Endothelial cell of umbilical vein (primary cell): ENCODE data around the gene HIRA.

Source experiments
- FOS ChIP-seq: IDR thresholded peaks from 2 replicates; pipeline ENCODE4 v1.6.1; 2011; ENCODE audit warnings: mild to moderate bottlenecking, low read length, moderate library complexity, borderline replicate concordance; ENCODE audit not compliant: insufficient read depth
- GATA2 ChIP-seq: IDR thresholded peaks from 2 replicates; pipeline ENCODE4 v1.7.0; 2011; ENCODE audit warnings: low read depth, mild to moderate bottlenecking, moderate library complexity, mixed read lengths, low read length; ENCODE audit not compliant: insufficient read length, insufficient read depth
- POLR2A ChIP-seq: IDR thresholded peaks from 2 replicates; pipeline ENCODE4 v1.6.1; 2012; ENCODE audit warnings: low read depth, mild to moderate bottlenecking, control low read depth, low read length
- POLR2AphosphoS5 ChIP-seq: IDR thresholded peaks from 2 replicates; pipeline ENCODE4 v1.6.1; 2012; ENCODE audit warnings: low read depth, mild to moderate bottlenecking, control low read depth, low read length, moderate library complexity; ENCODE audit not compliant: insufficient read depth
- TF ChIP-seq, protein P1 (sequence below), 2 donors: IDR thresholded peaks; 1 replicate in 1 of 2; 2 replicates in 1 of 2; pipeline ENCODE4 v1.5.1; 2011; ENCODE audit warnings: low read length in 2 of 2, mild to moderate bottlenecking in 2 of 2, moderate library complexity in 2 of 2, control low read depth in 1 of 2, inconsistent platforms in 1 of 2, low read depth in 1 of 2; ENCODE audit not compliant: insufficient read depth in 1 of 2; ENCODE audit errors: extremely low read depth in 1 of 2
- TF ChIP-seq, protein P2 (sequence below): IDR thresholded peaks from 2 replicates; pipeline ENCODE4 v1.6.1; 2011; ENCODE audit not compliant: insufficient read depth, insufficient read length

DNA sequence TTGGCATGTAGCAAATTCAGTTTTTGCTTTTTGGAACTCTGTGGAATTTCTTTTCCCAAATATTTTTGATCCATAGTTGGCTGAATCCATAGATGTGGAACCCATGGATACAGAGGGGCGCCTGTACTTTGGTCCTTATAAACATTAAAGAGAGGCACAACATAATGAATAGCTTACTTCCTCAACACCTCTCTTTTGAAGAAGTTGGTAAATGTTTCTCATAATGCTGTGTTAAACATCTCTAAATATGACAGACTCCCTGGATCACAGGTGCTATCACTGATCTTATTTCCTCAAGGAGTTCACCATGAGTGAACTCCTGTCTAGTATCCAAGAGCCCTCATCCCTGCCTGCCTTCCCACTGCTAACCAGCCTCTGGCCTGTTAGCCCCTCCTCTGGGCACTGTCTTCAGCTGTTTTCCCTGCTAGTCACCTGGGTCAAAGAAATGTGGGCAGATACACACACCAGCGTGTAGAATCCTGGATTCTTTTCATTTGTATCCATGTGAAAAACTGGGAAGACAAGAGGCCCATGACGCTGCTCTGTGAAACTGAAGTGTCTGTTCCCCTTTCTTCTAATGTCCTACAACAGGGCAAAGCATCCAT is 63.7 kb downstream of the HIRA start:
- TF ChIP-seq FOS (no peak), POLR2A (no peak), POLR2AphosphoS5 (no peak), GATA2 (no peak)
- TF ChIP-seq, protein P1, sequence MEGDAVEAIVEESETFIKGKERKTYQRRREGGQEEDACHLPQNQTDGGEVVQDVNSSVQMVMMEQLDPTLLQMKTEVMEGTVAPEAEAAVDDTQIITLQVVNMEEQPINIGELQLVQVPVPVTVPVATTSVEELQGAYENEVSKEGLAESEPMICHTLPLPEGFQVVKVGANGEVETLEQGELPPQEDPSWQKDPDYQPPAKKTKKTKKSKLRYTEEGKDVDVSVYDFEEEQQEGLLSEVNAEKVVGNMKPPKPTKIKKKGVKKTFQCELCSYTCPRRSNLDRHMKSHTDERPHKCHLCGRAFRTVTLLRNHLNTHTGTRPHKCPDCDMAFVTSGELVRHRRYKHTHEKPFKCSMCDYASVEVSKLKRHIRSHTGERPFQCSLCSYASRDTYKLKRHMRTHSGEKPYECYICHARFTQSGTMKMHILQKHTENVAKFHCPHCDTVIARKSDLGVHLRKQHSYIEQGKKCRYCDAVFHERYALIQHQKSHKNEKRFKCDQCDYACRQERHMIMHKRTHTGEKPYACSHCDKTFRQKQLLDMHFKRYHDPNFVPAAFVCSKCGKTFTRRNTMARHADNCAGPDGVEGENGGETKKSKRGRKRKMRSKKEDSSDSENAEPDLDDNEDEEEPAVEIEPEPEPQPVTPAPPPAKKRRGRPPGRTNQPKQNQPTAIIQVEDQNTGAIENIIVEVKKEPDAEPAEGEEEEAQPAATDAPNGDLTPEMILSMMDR (IDR thresholded peaks at IDR 0.05; ENCODE audit: extremely low read depth in 1 of 2, insufficient read depth in 1 of 2, low read depth in 1 of 2, low read length in 2 of 2) = no peak
- TF ChIP-seq, protein P2, sequence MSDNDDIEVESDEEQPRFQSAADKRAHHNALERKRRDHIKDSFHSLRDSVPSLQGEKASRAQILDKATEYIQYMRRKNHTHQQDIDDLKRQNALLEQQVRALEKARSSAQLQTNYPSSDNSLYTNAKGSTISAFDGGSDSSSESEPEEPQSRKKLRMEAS = no peak
